Kasumi-1 (cell line): ENCODE data around the gene TTC39C.
"Not testable (repeated sequence)": the region's sequence is repeated elsewhere in the genome, so short reads cannot be mapped to it uniquely, and the experiment has no call there.

ENCODE experiments used
- DNase-seq, 2 experiments: peaks; one replicate each; lab custom pipeline; 2025; lab: John Stamatoyannopoulos, UW

The TTC39C gene

GRCh38 chr18:24054130-24054529, 39.6 kb downstream of the TTC39C start:
- no peak for DNase-seq

- no peak for DNase-seq
Observed at GRCh38 chr18:24055009-24055804, 40.7 kb downstream of the TTC39C start.

GRCh38 chr18:24055878-24056277, 41.3 kb downstream of the TTC39C start:
- no peak for DNase-seq

- DNase-seq: no peak
Observed at GRCh38 chr18:24056506-24056905, 42.0 kb downstream of the TTC39C start.

- DNase-seq: no peak
Observed at GRCh38 chr18:24057804-24058203, 43.2 kb downstream of the TTC39C start.

GRCh38 chr18:24059385-24059784, 44.8 kb downstream of the TTC39C start:
- DNase-seq: not testable (repeated sequence)

- no peak for DNase-seq
Observed at GRCh38 chr18:24060644-24061043, 46.1 kb downstream of the TTC39C start.

- DNase-seq: no peak
Observed at GRCh38 chr18:24063121-24063731, 48.7 kb downstream of the TTC39C start.

- DNase-seq: no peak
Observed at GRCh38 chr18:24064391-24065100, 50.0 kb downstream of the TTC39C start.

- peak; percentile 21 to 23 for DNase-seq
Observed at GRCh38 chr18:24065906-24066305, 51.4 kb downstream of the TTC39C start.

- no peak for DNase-seq
Observed at GRCh38 chr18:24068945-24069693, 54.6 kb downstream of the TTC39C start.

GRCh38 chr18:24071029-24071428, 56.5 kb downstream of the TTC39C start:
- DNase-seq: no peak

GRCh38 chr18:24071779-24072178, 57.2 kb downstream of the TTC39C start:
- DNase-seq: no peak

- DNase-seq: no peak
Observed at GRCh38 chr18:24072743-24073142, 58.2 kb downstream of the TTC39C start.

- DNase-seq: no peak
Observed at GRCh38 chr18:24073791-24074190, 59.2 kb downstream of the TTC39C start.

GRCh38 chr18:24074757-24075156, 60.2 kb downstream of the TTC39C start:
- DNase-seq: not testable (repeated sequence)

- DNase-seq: peak; percentile 95 to 96
Observed at GRCh38 chr18:24075767-24076597, 61.4 kb downstream of the TTC39C start.

- no peak for DNase-seq
Observed at GRCh38 chr18:24076950-24077349, 62.4 kb downstream of the TTC39C start.

- DNase-seq: no peak
Observed at GRCh38 chr18:24078391-24078790, 63.8 kb downstream of the TTC39C start.

GRCh38 chr18:24080861-24081260, 66.3 kb downstream of the TTC39C start:
- DNase-seq: no peak

GRCh38 chr18:24083550-24083949, 69.0 kb downstream of the TTC39C start:
- DNase-seq: no peak
